MM.1S (cell line): ENCODE data around the gene ADAMTS1.

ENCODE experiments used
- EZH2 ChIP-seq: fragments of 300-600 bp; sonication (generic); optimal IDR thresholded peaks from 2 replicates; pipeline ENCODE3; 2017; ENCODE audit warnings: low read depth, mild to moderate bottlenecking, antibody characterized with exemption, low read length, mixed read lengths
- EZH2phosphoT487 ChIP-seq: fragments of 300-600 bp; sonication (generic); IDR thresholded peaks from 2 replicates; pipeline ENCODE4 v1.6.1; 2018; ENCODE audit warnings: antibody characterized with exemption, low read length
- TF ChIP-seq, protein P1 (sequence below): fragments of 300-600 bp; sonication (generic); IDR thresholded peaks from 2 replicates; pipeline ENCODE4 v1.5.1; 2016; ENCODE audit warnings: antibody characterized with exemption, low read length, mixed read lengths

DNA sequence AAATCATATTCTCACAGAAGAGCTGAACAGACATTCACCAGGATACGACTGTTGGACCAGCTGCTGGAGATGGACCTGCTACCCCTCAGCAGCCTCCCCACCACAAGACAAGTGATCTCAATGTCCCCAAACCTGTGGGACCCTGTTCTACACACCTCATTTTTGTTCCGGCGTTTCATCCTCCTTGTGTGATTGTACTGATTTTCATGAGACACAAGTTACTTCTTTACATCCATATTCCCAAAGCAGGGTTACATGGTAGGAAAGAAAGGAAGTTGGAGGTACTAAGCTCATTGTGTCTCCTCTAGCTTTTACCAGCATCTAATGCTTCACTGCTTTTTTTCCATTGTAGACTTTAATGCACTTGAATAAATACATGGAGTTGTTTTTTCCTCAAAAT lies 8.7 kb downstream of the ADAMTS1 start:
- TF ChIP-seq, protein P1, sequence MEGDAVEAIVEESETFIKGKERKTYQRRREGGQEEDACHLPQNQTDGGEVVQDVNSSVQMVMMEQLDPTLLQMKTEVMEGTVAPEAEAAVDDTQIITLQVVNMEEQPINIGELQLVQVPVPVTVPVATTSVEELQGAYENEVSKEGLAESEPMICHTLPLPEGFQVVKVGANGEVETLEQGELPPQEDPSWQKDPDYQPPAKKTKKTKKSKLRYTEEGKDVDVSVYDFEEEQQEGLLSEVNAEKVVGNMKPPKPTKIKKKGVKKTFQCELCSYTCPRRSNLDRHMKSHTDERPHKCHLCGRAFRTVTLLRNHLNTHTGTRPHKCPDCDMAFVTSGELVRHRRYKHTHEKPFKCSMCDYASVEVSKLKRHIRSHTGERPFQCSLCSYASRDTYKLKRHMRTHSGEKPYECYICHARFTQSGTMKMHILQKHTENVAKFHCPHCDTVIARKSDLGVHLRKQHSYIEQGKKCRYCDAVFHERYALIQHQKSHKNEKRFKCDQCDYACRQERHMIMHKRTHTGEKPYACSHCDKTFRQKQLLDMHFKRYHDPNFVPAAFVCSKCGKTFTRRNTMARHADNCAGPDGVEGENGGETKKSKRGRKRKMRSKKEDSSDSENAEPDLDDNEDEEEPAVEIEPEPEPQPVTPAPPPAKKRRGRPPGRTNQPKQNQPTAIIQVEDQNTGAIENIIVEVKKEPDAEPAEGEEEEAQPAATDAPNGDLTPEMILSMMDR = no peak
- no peak for TF ChIP-seq EZH2
- no peak for TF ChIP-seq EZH2phosphoT487
